HG02623 (cell line): ENCODE results near the gene ROMO1.
"Not testable (repeated sequence)": the region's sequence is repeated elsewhere in the genome, so short reads cannot be mapped to it uniquely, and the experiment has no call there.

ENCODE experiments used
- ATAC-seq: cut with Tn5 transposase; IDR thresholded peaks from one replicate; pipeline ENCODE4 v1.9.1; 2021; ENCODE audit warnings: moderate library complexity; ENCODE audit not compliant: unreplicated experiment

The ROMO1 gene

GRCh38 chr20:35744492-35744841 lies 45.3 kb downstream of the ROMO1 start:
- not testable (repeated sequence) for ATAC-seq
